IPS-20b (cell line): ENCODE results near the gene BTN3A1.
"Not testable (repeated sequence)": the region's sequence is repeated elsewhere in the genome, so short reads cannot be mapped to it uniquely, and the experiment has no call there.

Experiments
- H3K27ac ChIP-seq: one replicate; pipeline ENCODE4 v1.5.1; 2013; ENCODE audit warnings: low read length
- H3K27me3 ChIP-seq: 2 replicates; pipeline ENCODE4 v1.6.1; 2013; ENCODE audit warnings: mild to moderate bottlenecking, low read length, inconsistent platforms; ENCODE audit not compliant: insufficient read depth
- H3K36me3 ChIP-seq: 2 replicates; pipeline ENCODE4 v1.6.1; 2013; ENCODE audit warnings: low read depth, mild to moderate bottlenecking, inconsistent platforms, low read length, moderate library complexity; ENCODE audit not compliant: insufficient read depth
- H3K4me1 ChIP-seq: 2 replicates; pipeline ENCODE4 v1.6.1; 2013; ENCODE audit warnings: mild to moderate bottlenecking, control low read depth, inconsistent platforms, low read length, moderate library complexity; ENCODE audit not compliant: insufficient read depth
- H3K4me3 ChIP-seq: 2 replicates; pipeline ENCODE4 v1.5.1; 2013; ENCODE audit warnings: mild to moderate bottlenecking, low read length, inconsistent platforms
- H3K9ac ChIP-seq: 2 replicates; pipeline ENCODE4 v1.6.1; 2013; ENCODE audit warnings: low read depth, mild to moderate bottlenecking, inconsistent platforms, low read length, moderate library complexity
- H3K9me3 ChIP-seq: 2 replicates; pipeline ENCODE4 v1.6.1; 2013; ENCODE audit warnings: mild to moderate bottlenecking, low read depth, low read length, inconsistent platforms; ENCODE audit not compliant: insufficient read depth

The BTN3A1 gene

GRCh38 chr6:26452631-26453235 is 50.7 kb downstream of the BTN3A1 start:
- no peaks in the 10 kb centered on the region for H3K9me3 ChIP-seq
- H3K36me3 ChIP-seq: no peaks in the 10 kb centered on the region

GRCh38 chr6:26454631-26455030 is 52.6 kb downstream of the BTN3A1 start:
- no peaks in the 10 kb centered on the region for H3K27me3 ChIP-seq
- peaks cover 6% of the 10 kb centered on the region; the same call in 1 of the 2 replicates for H3K4me1 ChIP-seq
- H3K9me3 ChIP-seq: no peaks in the 10 kb centered on the region
- H3K36me3 ChIP-seq: peaks cover 7% of the 10 kb centered on the region
- no peak overlapping the region for H3K27ac ChIP-seq
- H3K4me3 ChIP-seq: no peak overlapping the region
- no peak overlapping the region for H3K9ac ChIP-seq

More at GRCh38 chr6:26452631-26453235, 50.7 kb downstream of the BTN3A1 start:
- H3K27ac ChIP-seq: no peak overlapping the region
- H3K4me1 ChIP-seq: peaks cover 6% of the 10 kb centered on the region; the same call in 1 of the 2 replicates
- H3K4me3 ChIP-seq: no peak overlapping the region
- no peak overlapping the region for H3K9ac ChIP-seq
- H3K27me3 ChIP-seq: no peaks in the 10 kb centered on the region

- H3K9ac ChIP-seq: no peak overlapping the region
- peaks cover 6% of the 10 kb centered on the region; the same call in 1 of the 2 replicates for H3K4me1 ChIP-seq
These were observed 53.4 kb downstream of the BTN3A1 start for GRCh38 chr6:26455357-26455970.

GRCh38 chr6:26457264-26457805 is 55.3 kb downstream of the BTN3A1 start:
- Histone ChIP-seq H3K36me3 (peaks cover 28% of the 10 kb centered on the region), H3K9ac (peak overlapping the region; percentile 94), H3K4me1 (peaks cover 6% of the 10 kb centered on the region; the same call in 1 of the 2 replicates), H3K27me3 (no peaks in the 10 kb centered on the region), H3K4me3 (peak overlapping the region; percentile 92), H3K27ac (peak overlapping the region; percentile 92), H3K9me3 (no peaks in the 10 kb centered on the region)

More at GRCh38 chr6:26455357-26455970, 53.4 kb downstream of the BTN3A1 start:
- H3K36me3 ChIP-seq: peaks cover 15% of the 10 kb centered on the region
- no peak overlapping the region for H3K27ac ChIP-seq
- no peaks in the 10 kb centered on the region for H3K9me3 ChIP-seq
- no peaks in the 10 kb centered on the region for H3K27me3 ChIP-seq
- H3K4me3 ChIP-seq: no peak overlapping the region

GRCh38 chr6:26457806-26458688 is 56.0 kb downstream of the BTN3A1 start, which contains the start of gene BTN2A1:
Gene BTN2A1, plus strand, starts transcription at chr6:26457955. Its CDS starts 682 bp downstream, at chr6:26458637.
- H3K27ac ChIP-seq: peak within 1 kb of the TSS; percentile 92
- no peaks in the 10 kb centered on the region for H3K27me3 ChIP-seq
- H3K36me3 ChIP-seq: peaks cover 35% of the 10 kb centered on the region
- peaks cover 6% of the 10 kb centered on the region; the same call in 1 of the 2 replicates for H3K4me1 ChIP-seq
- no peaks in the 10 kb centered on the region for H3K9me3 ChIP-seq
- H3K4me3 ChIP-seq: peak within 1 kb of the TSS; percentile 92
- H3K9ac ChIP-seq: peak within 1 kb of the TSS; percentile 94

- Histone ChIP-seq H3K9me3 (no peaks in the 10 kb centered on the region), H3K4me1 (peaks cover 6% of the 10 kb centered on the region; the same call in 1 of the 2 replicates), H3K9ac (no peak overlapping the region), H3K27ac (no peak overlapping the region), H3K27me3 (no peaks in the 10 kb centered on the region), H3K4me3 (no peak overlapping the region), H3K36me3 (peaks cover 47% of the 10 kb centered on the region)
These were observed 57.1 kb downstream of the BTN3A1 start for GRCh38 chr6:26459023-26459810.

- H3K36me3 ChIP-seq: peaks cover 68% of the 10 kb centered on the region
- H3K4me3 ChIP-seq, H3K27ac ChIP-seq, H3K27me3 ChIP-seq, H3K4me1 ChIP-seq, H3K9me3 ChIP-seq, H3K9ac ChIP-seq: not testable (repeated sequence)
These were observed 59.3 kb downstream of the BTN3A1 start for GRCh38 chr6:26461353-26461752.

GRCh38 chr6:26464014-26464413 is 61.9 kb downstream of the BTN3A1 start:
- H3K27me3 ChIP-seq: no peaks in the 10 kb centered on the region
- H3K9me3 ChIP-seq: no peaks in the 10 kb centered on the region
- H3K4me3 ChIP-seq: no peak overlapping the region
- no peak overlapping the region for H3K27ac ChIP-seq
- H3K36me3 ChIP-seq: peaks cover 93% of the 10 kb centered on the region
- H3K9ac ChIP-seq: no peak overlapping the region
- H3K4me1 ChIP-seq: no peaks in the 10 kb centered on the region

GRCh38 chr6:26464416-26465131 is 62.5 kb downstream of the BTN3A1 start:
- H3K4me3 ChIP-seq: no peak overlapping the region
- no peak overlapping the region for H3K27ac ChIP-seq
- no peak overlapping the region for H3K9ac ChIP-seq
- peaks cover 90% of the 10 kb centered on the region for H3K36me3 ChIP-seq
- H3K4me1 ChIP-seq: no peaks in the 10 kb centered on the region
- no peaks in the 10 kb centered on the region for H3K9me3 ChIP-seq
- no peaks in the 10 kb centered on the region for H3K27me3 ChIP-seq
